Neural cell (in vitro differentiated cells): Measurements from ENCODE around the gene CFAP299. TPM values are rescaled to one million over a fixed set of nuclear protein-coding genes. Genes with fewer than 3 reads are reported as not detected.
"Not testable (repeated sequence)": the region's sequence is repeated elsewhere in the genome, so short reads cannot be mapped to it uniquely, and the experiment has no call there.

ENCODE experiments used
- H2AFZ ChIP-seq: fragments of 200-600, 300-800 bp; sonication (generic), shearing (Covaris generic); 2 replicates; pipeline ENCODE4 v1.6.0; 2014; ENCODE audit warnings: low read depth, mild to moderate bottlenecking, antibody characterized with exemption, low read length, moderate library complexity
- H3F3A ChIP-seq: fragments of 200-600 bp; shearing (Covaris generic); 2 replicates; pipeline ENCODE4 v1.6.1; 2016; ENCODE audit warnings: mild to moderate bottlenecking, moderate library complexity, mixed read lengths, antibody characterized with exemption, low read length; ENCODE audit not compliant: insufficient read depth, poor library complexity, severe bottlenecking
- H3K27ac ChIP-seq: fragments of 200-600, 300-800 bp; sonication (generic), shearing (Covaris generic); 2 replicates; pipeline ENCODE4 v1.5.1; 2014; ENCODE audit warnings: mild to moderate bottlenecking, low read length, moderate library complexity
- H3K27me3 ChIP-seq: fragments of 300-800, 200-600 bp; sonication (generic), shearing (Covaris generic); 2 replicates; pipeline ENCODE4 v1.6.0; 2014; ENCODE audit warnings: mild to moderate bottlenecking, low read depth, low read length, moderate library complexity; ENCODE audit not compliant: insufficient read depth
- H3K36me3 ChIP-seq: fragments of 300-800, 200-600 bp; sonication (generic), shearing (Covaris generic); 2 replicates; pipeline ENCODE4 v1.5.1; 2014; ENCODE audit warnings: mild to moderate bottlenecking, antibody characterized with exemption, low read length, moderate library complexity; ENCODE audit not compliant: insufficient read depth
- H3K4me2 ChIP-seq: fragments of 300-800, 200-600 bp; sonication (generic), shearing (Covaris generic); 2 replicates; pipeline ENCODE4 v1.6.0; 2014; ENCODE audit warnings: mild to moderate bottlenecking, low read length
- H3K4me3 ChIP-seq: fragments of 300-800, 200-600 bp; sonication (generic), shearing (Covaris generic); 2 replicates; pipeline ENCODE4 v1.5.1; 2014; ENCODE audit warnings: mild to moderate bottlenecking, low read length, moderate library complexity
- H3K79me2 ChIP-seq: fragments of 200-600 bp; shearing (Covaris generic); replicated peaks from 2 replicates; pipeline ENCODE4 v1.6.0; 2014; ENCODE audit warnings: mild to moderate bottlenecking, low read length, moderate library complexity; ENCODE audit not compliant: insufficient read depth
- H3K9ac ChIP-seq: fragments of 300-800, 200-600 bp; sonication (generic), shearing (Covaris generic); 2 replicates; pipeline ENCODE4 v1.6.1; 2016; ENCODE audit warnings: mild to moderate bottlenecking, low read length, mixed read lengths
- H3K9me2 ChIP-seq: fragments of 200-600 bp; shearing (Covaris generic); 2 replicates; pipeline ENCODE4 v1.6.1; 2016; ENCODE audit warnings: mild to moderate bottlenecking, low read length, mixed read lengths; ENCODE audit not compliant: insufficient read depth
- H3K9me3 ChIP-seq: fragments of 200-600, 300-800 bp; sonication (generic), shearing (Covaris generic); 2 replicates; pipeline ENCODE4 v1.6.1; 2016; ENCODE audit warnings: mild to moderate bottlenecking, mixed run types, low read length, moderate library complexity, mixed read lengths
- H4K20me1 ChIP-seq: fragments of 200-600 bp; shearing (Covaris generic); 2 replicates; pipeline ENCODE4 v1.6.1; 2016; ENCODE audit warnings: mild to moderate bottlenecking, mixed run types; ENCODE audit not compliant: insufficient read depth
- CTCF ChIP-seq: fragments of 450-650 bp; IDR thresholded peaks from 2 replicates; pipeline ENCODE4 v1.5.1; 2014; ENCODE audit warnings: antibody characterized with exemption, mild to moderate bottlenecking, moderate library complexity; ENCODE audit not compliant: poor library complexity, severe bottlenecking
- EP300 ChIP-seq: fragments of 450-650 bp; conservative IDR thresholded peaks from 2 replicates; pipeline ENCODE4 v1.6.1; 2014; ENCODE audit warnings: antibody characterized with exemption, mild to moderate bottlenecking, moderate library complexity; ENCODE audit not compliant: poor library complexity, severe bottlenecking
- EZH2 ChIP-seq: fragments of 200-600, 300-800 bp; shearing (Covaris generic), sonication (generic); IDR thresholded peaks from 2 replicates; pipeline ENCODE4 v1.6.1; 2014; ENCODE audit warnings: antibody characterized with exemption, low read length, borderline replicate concordance, mild to moderate bottlenecking; ENCODE audit not compliant: insufficient read depth, poor library complexity, severe bottlenecking
- MXI1 ChIP-seq: fragments of 450-650 bp; conservative IDR thresholded peaks from 2 replicates; pipeline ENCODE4 v1.6.1; 2014; ENCODE audit warnings: antibody characterized with exemption, mild to moderate bottlenecking; ENCODE audit not compliant: poor library complexity, severe bottlenecking
- POLR2AphosphoS5 ChIP-seq: IDR thresholded peaks from 2 replicates; pipeline ENCODE4 v1.6.1; 2012
- RAD21 ChIP-seq: fragments of 450-650 bp; conservative IDR thresholded peaks from 2 replicates; pipeline ENCODE4 v1.6.1; 2014; ENCODE audit warnings: antibody characterized with exemption, mild to moderate bottlenecking, moderate library complexity
- REST ChIP-seq: IDR thresholded peaks from 2 replicates; pipeline ENCODE4 v1.6.1; 2012; ENCODE audit warnings: borderline replicate concordance
- SMC3 ChIP-seq: fragments of 450-650 bp; conservative IDR thresholded peaks from 2 replicates; pipeline ENCODE4 v1.6.1; 2014; ENCODE audit warnings: antibody characterized with exemption, mild to moderate bottlenecking, moderate library complexity; ENCODE audit not compliant: poor library complexity
- TAF1 ChIP-seq: IDR thresholded peaks from 2 replicates; pipeline ENCODE4 v1.6.1; 2012; ENCODE audit warnings: low read depth
- polyA plus RNA-seq: library from polyadenylated mRNA; depleted of rRNA; stranded (reverse); fragments of >200 nt; gene quantifications from 2 replicates; pipeline ENCODE4 v1.2.3, GENCODE V29; 2014

CFAP299 gene
- polyA plus RNA-seq, 1 donor from 2014 or later, result not detected

GRCh38 chr4:80685214-80685613 is 349.7 kb downstream of the CFAP299 start:
- H3K9me3 ChIP-seq, result no peaks in the 10 kb centered on the region
- H3K27ac ChIP-seq, result no peak overlapping the region
- H3K79me2 ChIP-seq, result no peaks in the 10 kb centered on the region

GRCh38 chr4:80687736-80688135 is 352.2 kb downstream of the CFAP299 start:
- H3K27ac ChIP-seq, H3K9me2 ChIP-seq, H3K4me2 ChIP-seq, H3K79me2 ChIP-seq, H3K36me3 ChIP-seq, H4K20me1 ChIP-seq, H2AFZ ChIP-seq, H3K9me3 ChIP-seq, H3K9ac ChIP-seq, H3F3A ChIP-seq, H3K27me3 ChIP-seq, H3K4me3 ChIP-seq: not testable (repeated sequence)

More at GRCh38 chr4:80685214-80685613, 349.7 kb downstream of the CFAP299 start:
- H3K4me2 ChIP-seq, result no peak overlapping the region
- H3K9me2 ChIP-seq, result no peaks in the 10 kb centered on the region
- no peaks in the 10 kb centered on the region for H4K20me1 ChIP-seq
- TF ChIP-seq MXI1, result no peak
- no peak for TF ChIP-seq TAF1
- no peak for TF ChIP-seq SMC3
- TF ChIP-seq EZH2, result no peak
- no peak for TF ChIP-seq EP300
- TF ChIP-seq RAD21, result no peak
- TF ChIP-seq REST, result no peak
- TF ChIP-seq POLR2AphosphoS5, result no peak
- no peak for TF ChIP-seq CTCF
- no peak overlapping the region for H3K4me3 ChIP-seq
- no peak overlapping the region for H3K9ac ChIP-seq
- no peaks in the 10 kb centered on the region for H3K36me3 ChIP-seq
- H3K27me3 ChIP-seq, result no peaks in the 10 kb centered on the region
- H2AFZ ChIP-seq, result no peak overlapping the region
- H3F3A ChIP-seq, result no peaks in the 10 kb centered on the region

GRCh38 chr4:80694171-80694570 is 358.6 kb downstream of the CFAP299 start:
- Histone ChIP-seq H2AFZ (no peak overlapping the region), H3K4me3 (no peak overlapping the region), H3K9me2 (no peaks in the 10 kb centered on the region), H3K9ac (no peak overlapping the region), H3K9me3 (no peaks in the 10 kb centered on the region), H3K27ac (no peak overlapping the region), H3K4me2 (no peak overlapping the region), H3K27me3 (no peaks in the 10 kb centered on the region), H3F3A (no peaks in the 10 kb centered on the region), H3K36me3 (no peaks in the 10 kb centered on the region), H4K20me1 (no peaks in the 10 kb centered on the region), H3K79me2 (no peaks in the 10 kb centered on the region)
- TF ChIP-seq TAF1 (no peak), CTCF (no peak), POLR2AphosphoS5 (no peak), SMC3 (no peak), EZH2 (no peak), MXI1 (no peak), EP300 (no peak), REST (no peak), RAD21 (no peak)
